GM12878 (cell line): ENCODE measurements around the gene IFI6. TPM values are rescaled to one million over a fixed set of nuclear protein-coding genes. Genes with fewer than 3 reads are reported as not detected.
A peak's percentile ranks its signal among the peaks of the same experiment; 100 is the strongest.

Experiments
- ASH2L ChIP-seq: fragments of 300-600, 200-600 bp; sonication (generic); IDR thresholded peaks from 2 replicates; pipeline ENCODE4 v1.6.1; 2017; ENCODE audit warnings: low read depth, mild to moderate bottlenecking, borderline replicate concordance
- ATF7 ChIP-seq: fragments of 450-650 bp; IDR thresholded peaks from 2 replicates; pipeline ENCODE4 v1.6.1; 2016; ENCODE audit warnings: low read depth, mild to moderate bottlenecking
- BCL11A ChIP-seq: IDR thresholded peaks from 2 replicates; pipeline ENCODE4 v1.6.1; 2011; ENCODE audit warnings: low read depth, low read length
- CEBPB ChIP-seq, 2 experiments: fragments of 150-350 bp in 1 of 2; IDR thresholded peaks; 2 replicates each; pipeline ENCODE4 v1.6.1; 2012 to 2014; ENCODE audit warnings: low read depth in 2 of 2, low read length in 2 of 2, borderline replicate concordance in 1 of 2, inconsistent platforms in 1 of 2
- CHD4 ChIP-seq: fragments of 200-600 bp; sonication (generic); IDR thresholded peaks from 2 replicates; pipeline ENCODE4 v1.6.1; 2016; ENCODE audit warnings: mild to moderate bottlenecking
- FOXM1 ChIP-seq: IDR thresholded peaks from 2 replicates; pipeline ENCODE4 v1.6.1; 2012; ENCODE audit warnings: low read depth, mild to moderate bottlenecking, inconsistent platforms, low read length, moderate library complexity
- HDGF ChIP-seq: fragments of 450-650 bp; IDR thresholded peaks from 2 replicates; pipeline ENCODE4 v1.6.1; 2016; ENCODE audit warnings: antibody characterized with exemption
- JUND ChIP-seq: IDR thresholded peaks from 2 replicates; pipeline ENCODE4 v1.6.1; 2012; ENCODE audit warnings: low read depth, mild to moderate bottlenecking, low read length, improper control_type of control experiment, moderate library complexity
- KDM1A ChIP-seq: fragments of 200-600 bp; sonication (generic); IDR thresholded peaks from 2 replicates; pipeline ENCODE4 v1.6.1; 2016; ENCODE audit warnings: borderline replicate concordance
- MAX ChIP-seq: IDR thresholded peaks from 2 replicates; pipeline ENCODE4 v1.6.1; 2012; ENCODE audit warnings: low read depth, low read length, improper control_type of control experiment
- MEF2A ChIP-seq: IDR thresholded peaks from 2 replicates; pipeline ENCODE4 v1.6.1; 2011; ENCODE audit warnings: low read depth, mild to moderate bottlenecking, low read length, moderate library complexity; ENCODE audit not compliant: insufficient read depth
- MLLT1 ChIP-seq: fragments of 450-650 bp; IDR thresholded peaks from 2 replicates; pipeline ENCODE4 v1.6.1; 2016; ENCODE audit warnings: mild to moderate bottlenecking
- MYC ChIP-seq: IDR thresholded peaks from 2 replicates; pipeline ENCODE4 v1.6.1; 2011; ENCODE audit warnings: mild to moderate bottlenecking, low read length, moderate library complexity, inconsistent platforms; ENCODE audit not compliant: insufficient read depth, insufficient replicate concordance, insufficient read length, severe bottlenecking
- NFXL1 ChIP-seq: fragments of 450-650 bp; IDR thresholded peaks from 2 replicates; pipeline ENCODE4 v1.6.1; 2017; ENCODE audit warnings: antibody characterized with exemption, mild to moderate bottlenecking, borderline replicate concordance
- NFYA ChIP-seq: IDR thresholded peaks from 2 replicates; pipeline ENCODE4 v1.6.1; 2011; ENCODE audit warnings: low read depth, mild to moderate bottlenecking, low read length, improper control_type of control experiment, borderline replicate concordance
- NR2C2 ChIP-seq: IDR thresholded peaks from 2 replicates; pipeline ENCODE4 v1.6.1; 2011; ENCODE audit warnings: borderline replicate concordance, low read depth; ENCODE audit not compliant: control insufficient read depth, insufficient read length
- POLR2AphosphoS2 ChIP-seq: IDR thresholded peaks from 2 replicates; pipeline ENCODE4 v1.6.1; 2011; ENCODE audit warnings: low read depth, mild to moderate bottlenecking, low read length, improper control_type of control experiment, moderate library complexity
- POU2F2 ChIP-seq: IDR thresholded peaks from 3 replicates; pipeline ENCODE4 v1.6.1; 2011; ENCODE audit warnings: low read depth, mild to moderate bottlenecking, low read length, borderline replicate concordance
- RB1 ChIP-seq: fragments of 450-650 bp; formaldehyde crosslinking; IDR thresholded peaks from 2 replicates; pipeline ENCODE4 v1.6.1; 2017; ENCODE audit warnings: mild to moderate bottlenecking, borderline replicate concordance
- RCOR1 ChIP-seq: conservative IDR thresholded peaks from 2 replicates; pipeline ENCODE4 v1.6.1; 2012; ENCODE audit warnings: low read depth, low read length, improper control_type of control experiment
- SMAD1 ChIP-seq: fragments of 450-650 bp; IDR thresholded peaks from 2 replicates; pipeline ENCODE4 v1.6.1; 2018; ENCODE audit warnings: mild to moderate bottlenecking, low read depth; ENCODE audit not compliant: partially characterized antibody
- SMAD5 ChIP-seq: IDR thresholded peaks from 2 replicates; pipeline ENCODE4 v1.6.1; 2016; ENCODE audit warnings: antibody characterized with exemption, low read depth
- SMARCA5 ChIP-seq: fragments of 450-650 bp; IDR thresholded peaks from 2 replicates; pipeline ENCODE4 v1.6.1; 2017; ENCODE audit warnings: mild to moderate bottlenecking
- SP1 ChIP-seq: IDR thresholded peaks from one replicate; pipeline ENCODE4 v1.6.1; 2011; ENCODE audit warnings: low read depth, low read length
- STAT3 ChIP-seq: IDR thresholded peaks from 2 replicates; pipeline ENCODE4 v1.6.1; 2011; ENCODE audit warnings: low read depth, low read length, improper control_type of control experiment
- TBL1XR1 ChIP-seq: IDR thresholded peaks from 2 replicates; pipeline ENCODE4 v1.6.1; 2012; ENCODE audit warnings: low read depth, low read length, improper control_type of control experiment
- TCF3 ChIP-seq: IDR thresholded peaks from 2 replicates; pipeline ENCODE4 v1.6.1; 2012; ENCODE audit warnings: low read depth, mild to moderate bottlenecking, low read length, borderline replicate concordance; ENCODE audit not compliant: insufficient read depth
- TCF7 ChIP-seq: IDR thresholded peaks from 2 replicates; pipeline ENCODE4 v1.6.1; 2014; ENCODE audit warnings: antibody characterized with exemption, borderline replicate concordance
- ZNF217 ChIP-seq: fragments of 450-650 bp; IDR thresholded peaks from 2 replicates; pipeline ENCODE4 v1.6.1; 2017; ENCODE audit warnings: antibody characterized with exemption, mild to moderate bottlenecking
- ZNF384 ChIP-seq: IDR thresholded peaks from 2 replicates; pipeline ENCODE4 v1.6.1; 2012; ENCODE audit warnings: low read depth, mild to moderate bottlenecking, low read length, improper control_type of control experiment, borderline replicate concordance
- ZNF622 ChIP-seq: fragments of 450-650 bp; IDR thresholded peaks from 2 replicates; pipeline ENCODE4 v1.6.1; 2017; ENCODE audit warnings: mild to moderate bottlenecking, inconsistent platforms
- polyA plus RNA-seq, 11 experiments: library from polyadenylated mRNA; depleted of rRNA in 4 of 11; unstranded in 6 of 11; stranded (reverse) in 5 of 11; fragments of >200 nt; fragmentation: Nextera tagmentation in 4 of 11; fragmentation: Illumina TruSeq in 1 of 11; extraction: Ambion mirVana in 4 of 11; extraction: Trizol in 1 of 11; gene quantifications; 1 replicate in 1 of 11; 2 replicates in 10 of 11; pipeline versions ENCODE4 v1.2.1 to v1.2.3, GENCODE V29; 2011 to 2016; ENCODE audit warnings: inconsistent platforms in 2 of 11, missing spikeins in 2 of 11, low read depth in 1 of 11
- total RNA-seq, 4 experiments: library from RNA; depleted of rRNA in 3 of 4; stranded (reverse); fragments of >200 nt in 3 of 4; fragmentation: Illumina TruSeq in 1 of 4; extraction: Trizol in 1 of 4; gene quantifications; 2 replicates each; pipeline versions ENCODE4 v1.2.1 to v1.2.3, GENCODE V29; 2013 to 2021

IFI6 gene
- total and polyA plus RNA-seq, 10 of the 15 experiments (the other 5 are each of a cell fraction or from before 2014, with no cell fraction given), result 5.6 to 123 (median 69.0) TPM

- TF ChIP-seq KDM1A (no peak), NFYA (no peak), FOXM1 (no peak), RB1 (no peak), ZNF384 (no peak), POLR2AphosphoS2 (no peak), SMAD5 (no peak), NR2C2 (no peak), SP1 (peak; percentile 33), ZNF217 (no peak), BCL11A (no peak), JUND (no peak), ZNF622 (no peak), STAT3 (no peak), ATF7 (peak; percentile 55), MEF2A (0 out of 2 replicates have a peak, but pooled peaks have one; percentile 4), POU2F2 (0 out of 3 replicates have a peak, but pooled peaks have one; percentile 9), RCOR1 (no peak), SMAD1 (no peak), ASH2L (no peak), MLLT1 (peak; percentile 82), TCF7 (no peak), CHD4 (no peak), MYC (no peak), TBL1XR1 (no peak; the same call in 1 of the 2 replicates), NFXL1 (no peak), SMARCA5 (peak; percentile 88; the same call in 1 of the 2 replicates), CEBPB (IDR thresholded peaks at IDR 0.05; ENCODE audit: borderline replicate concordance in 1 of 2, low read depth in 2 of 2, low read length in 2 of 2) (no peak), TCF3 (no peak), HDGF (peak; percentile 93), MAX (peak; percentile 18; the same call in 1 of the 2 replicates)
These were observed 9.1 kb downstream of the IFI6 start (continued) for GRCh38 chr1:27662707-27663393.
